Panc1 (cell line): ENCODE data around the gene VSX1. TPM values are rescaled to one million over a fixed set of nuclear protein-coding genes. Genes with fewer than 3 reads are reported as not detected.

Experiments used
- ATAC-seq: fragments of 200-7000 bp; cut with Tn5 transposase; 2 replicates; pipeline ENCODE4 v1.9.1; 2020; ENCODE audit warnings: mild to moderate bottlenecking, moderate library complexity
- BruUV-seq: library from RNA; stranded (reverse); fragments of 400-500 nt; replicated peaks from 2 replicates; lab custom pipeline; 2021; lab: Mats Ljungman, UMichigan
- CTCF ChIA-PET: fragments of 300-600 bp; sonication (Branson Sonifier 250); formaldehyde crosslinking; loops from one replicate; lab custom pipeline; 2022; ENCODE audit warnings: antibody characterized with exemption; lab: Charles Lee
- POLR2A ChIA-PET: fragments of 300-600 bp; sonication (Branson Sonifier 250); formaldehyde crosslinking; loops from one replicate; lab custom pipeline; 2022; ENCODE audit warnings: antibody characterized with exemption; lab: Charles Lee
- DNase-seq: peaks from one replicate; pipeline ENCODE4 v3.0.0-alpha.2; 2010; ENCODE audit warnings: low read depth, low spot score
- H3K27ac ChIP-seq: 2 replicates; pipeline ENCODE4 v1.5.1; 2011; ENCODE audit warnings: mild to moderate bottlenecking, low read length, inconsistent platforms
- H3K27me3 ChIP-seq: fragments of 200-500 bp; sonication (Bioruptor generic); 2 replicates; pipeline ENCODE4 v1.6.0; 2014; ENCODE audit warnings: low read length, inconsistent platforms; ENCODE audit not compliant: control insufficient read depth, insufficient read depth
- H3K36me3 ChIP-seq: fragments of 200-500 bp; sonication (Bioruptor generic); 2 replicates; pipeline ENCODE4 v1.5.1; 2014; ENCODE audit warnings: inconsistent platforms, mild to moderate bottlenecking, low read length, moderate library complexity; ENCODE audit not compliant: control insufficient read depth, insufficient read depth
- H3K4me1 ChIP-seq: 2 replicates; pipeline ENCODE4 v1.5.1; 2011; ENCODE audit warnings: inconsistent platforms, mild to moderate bottlenecking, low read length, moderate library complexity; ENCODE audit not compliant: control insufficient read depth, insufficient read depth
- H3K4me3 ChIP-seq, 2 experiments: 2 replicates each; pipeline ENCODE4 v1.5.1; 2011 to 2012; ENCODE audit warnings: low read depth in 2 of 2, low read length in 2 of 2, mild to moderate bottlenecking in 2 of 2, inconsistent platforms in 1 of 2, moderate library complexity in 1 of 2
- H3K9me3 ChIP-seq: fragments of 200-500 bp; sonication (Bioruptor generic); 2 replicates; pipeline ENCODE4 v1.5.1; 2014; ENCODE audit warnings: low read depth, mild to moderate bottlenecking, inconsistent platforms, low read length, moderate library complexity; ENCODE audit not compliant: control insufficient read depth, insufficient read depth
- POLR2AphosphoS5 ChIP-seq: IDR thresholded peaks from 2 replicates; pipeline ENCODE4 v1.6.1; 2012; ENCODE audit warnings: mild to moderate bottlenecking, low read depth, low read length, moderate library complexity
- SIN3A ChIP-seq: IDR thresholded peaks from 2 replicates; pipeline ENCODE4 v1.6.1; 2012; ENCODE audit warnings: low read depth, mild to moderate bottlenecking, low read length, moderate library complexity, borderline replicate concordance; ENCODE audit not compliant: insufficient read depth
- TCF7L2 ChIP-seq: IDR thresholded peaks from 2 replicates; pipeline ENCODE4 v1.6.1; 2011; ENCODE audit warnings: mild to moderate bottlenecking, low read depth, low read length, inconsistent platforms
- in situ Hi-C: cut with HindIII; loops from 2 replicates; pipeline ENCODE4 v1.10.0; 2016; ENCODE audit warnings: low sequenced_read_pairs, low pct_unique_long_range_greater_than_20kb
- intact Hi-C: fragments of 100-400 bp; cut with micrococcal nuclease; formaldehyde crosslinking; loops from one replicate; pipeline ENCODE4 v1.10.0; 2022; ENCODE audit not compliant: unreplicated experiment
- total RNA-seq: library from RNA; stranded (reverse); gene quantifications from one replicate; pipeline ENCODE4 v1.2.1, GENCODE V29; 2021; ENCODE audit not compliant: unreplicated experiment
- TF ChIP-seq, protein P1 (sequence below), 2 experiments: IDR thresholded peaks; 2 replicates each; pipeline ENCODE4 v1.6.1; 2011 to 2012; ENCODE audit warnings: low read depth in 2 of 2, control low read depth in 1 of 2, low read length in 1 of 2, mild to moderate bottlenecking in 1 of 2, moderate library complexity in 1 of 2; ENCODE audit not compliant: insufficient read depth in 1 of 2
- TF ChIP-seq, protein P2 (sequence below): fragments of 450-650 bp; IDR thresholded peaks from 2 replicates; pipeline ENCODE4 v1.5.1; 2017; ENCODE audit warnings: mild to moderate bottlenecking

The VSX1 gene
- total RNA-seq, 1 experiment from 2014 or later = 0.21 TPM

DNA sequence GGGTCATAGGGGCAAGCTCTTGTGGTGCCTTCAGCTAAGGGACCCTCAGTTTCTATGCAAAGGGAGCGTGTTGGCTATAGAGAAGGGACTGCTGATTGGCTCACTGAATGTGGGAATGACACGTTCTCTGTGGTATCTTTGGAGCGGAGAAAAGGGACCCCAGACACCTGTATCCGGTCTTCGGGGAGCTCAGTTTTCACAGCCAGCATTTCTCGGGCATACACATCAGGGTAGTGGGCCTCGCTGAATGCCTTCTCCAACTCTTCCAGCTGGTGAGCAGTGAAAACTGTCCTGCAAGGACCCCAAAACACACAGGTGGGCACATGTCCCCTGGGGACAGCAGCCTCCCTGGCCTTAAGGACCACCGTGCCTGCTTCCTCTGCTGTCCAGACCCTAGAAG lies 3.3 kb downstream of the VSX1 start:
- Histone ChIP-seq H3K4me3 (no peak overlapping the region), H3K27ac (no peak overlapping the region; the same call in 1 of the 2 replicates), H3K27me3 (no peaks in the 10 kb centered on the region), H3K9me3 (no peaks in the 10 kb centered on the region), H3K36me3 (no peaks in the 10 kb centered on the region), H3K4me1 (peaks cover 24% of the 10 kb centered on the region)
- CTCF ChIA-PET = no interaction called here
- intact Hi-C loops (no loop called here), in situ Hi-C loops (no loop called here)
- DNase-seq (no peak), ATAC-seq (no peak)
- POLR2A ChIA-PET = interaction anchor here (0.7 kb wide), 1 partner anchor 132 kb away, joined by 7 read pairs; no protein-coding TSS in a partner anchor
- no TSS peak for BruUV-seq
- TF ChIP-seq SIN3A (no peak), TCF7L2 (no peak), POLR2AphosphoS5 (no peak)
- TF ChIP-seq, protein P1, sequence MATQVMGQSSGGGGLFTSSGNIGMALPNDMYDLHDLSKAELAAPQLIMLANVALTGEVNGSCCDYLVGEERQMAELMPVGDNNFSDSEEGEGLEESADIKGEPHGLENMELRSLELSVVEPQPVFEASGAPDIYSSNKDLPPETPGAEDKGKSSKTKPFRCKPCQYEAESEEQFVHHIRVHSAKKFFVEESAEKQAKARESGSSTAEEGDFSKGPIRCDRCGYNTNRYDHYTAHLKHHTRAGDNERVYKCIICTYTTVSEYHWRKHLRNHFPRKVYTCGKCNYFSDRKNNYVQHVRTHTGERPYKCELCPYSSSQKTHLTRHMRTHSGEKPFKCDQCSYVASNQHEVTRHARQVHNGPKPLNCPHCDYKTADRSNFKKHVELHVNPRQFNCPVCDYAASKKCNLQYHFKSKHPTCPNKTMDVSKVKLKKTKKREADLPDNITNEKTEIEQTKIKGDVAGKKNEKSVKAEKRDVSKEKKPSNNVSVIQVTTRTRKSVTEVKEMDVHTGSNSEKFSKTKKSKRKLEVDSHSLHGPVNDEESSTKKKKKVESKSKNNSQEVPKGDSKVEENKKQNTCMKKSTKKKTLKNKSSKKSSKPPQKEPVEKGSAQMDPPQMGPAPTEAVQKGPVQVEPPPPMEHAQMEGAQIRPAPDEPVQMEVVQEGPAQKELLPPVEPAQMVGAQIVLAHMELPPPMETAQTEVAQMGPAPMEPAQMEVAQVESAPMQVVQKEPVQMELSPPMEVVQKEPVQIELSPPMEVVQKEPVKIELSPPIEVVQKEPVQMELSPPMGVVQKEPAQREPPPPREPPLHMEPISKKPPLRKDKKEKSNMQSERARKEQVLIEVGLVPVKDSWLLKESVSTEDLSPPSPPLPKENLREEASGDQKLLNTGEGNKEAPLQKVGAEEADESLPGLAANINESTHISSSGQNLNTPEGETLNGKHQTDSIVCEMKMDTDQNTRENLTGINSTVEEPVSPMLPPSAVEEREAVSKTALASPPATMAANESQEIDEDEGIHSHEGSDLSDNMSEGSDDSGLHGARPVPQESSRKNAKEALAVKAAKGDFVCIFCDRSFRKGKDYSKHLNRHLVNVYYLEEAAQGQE (IDR thresholded peaks at IDR 0.05; ENCODE audit: insufficient read depth in 1 of 2, low read depth in 2 of 2, low read length in 1 of 2) = no peak
- TF ChIP-seq, protein P2, sequence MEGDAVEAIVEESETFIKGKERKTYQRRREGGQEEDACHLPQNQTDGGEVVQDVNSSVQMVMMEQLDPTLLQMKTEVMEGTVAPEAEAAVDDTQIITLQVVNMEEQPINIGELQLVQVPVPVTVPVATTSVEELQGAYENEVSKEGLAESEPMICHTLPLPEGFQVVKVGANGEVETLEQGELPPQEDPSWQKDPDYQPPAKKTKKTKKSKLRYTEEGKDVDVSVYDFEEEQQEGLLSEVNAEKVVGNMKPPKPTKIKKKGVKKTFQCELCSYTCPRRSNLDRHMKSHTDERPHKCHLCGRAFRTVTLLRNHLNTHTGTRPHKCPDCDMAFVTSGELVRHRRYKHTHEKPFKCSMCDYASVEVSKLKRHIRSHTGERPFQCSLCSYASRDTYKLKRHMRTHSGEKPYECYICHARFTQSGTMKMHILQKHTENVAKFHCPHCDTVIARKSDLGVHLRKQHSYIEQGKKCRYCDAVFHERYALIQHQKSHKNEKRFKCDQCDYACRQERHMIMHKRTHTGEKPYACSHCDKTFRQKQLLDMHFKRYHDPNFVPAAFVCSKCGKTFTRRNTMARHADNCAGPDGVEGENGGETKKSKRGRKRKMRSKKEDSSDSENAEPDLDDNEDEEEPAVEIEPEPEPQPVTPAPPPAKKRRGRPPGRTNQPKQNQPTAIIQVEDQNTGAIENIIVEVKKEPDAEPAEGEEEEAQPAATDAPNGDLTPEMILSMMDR = no peak

DNA sequence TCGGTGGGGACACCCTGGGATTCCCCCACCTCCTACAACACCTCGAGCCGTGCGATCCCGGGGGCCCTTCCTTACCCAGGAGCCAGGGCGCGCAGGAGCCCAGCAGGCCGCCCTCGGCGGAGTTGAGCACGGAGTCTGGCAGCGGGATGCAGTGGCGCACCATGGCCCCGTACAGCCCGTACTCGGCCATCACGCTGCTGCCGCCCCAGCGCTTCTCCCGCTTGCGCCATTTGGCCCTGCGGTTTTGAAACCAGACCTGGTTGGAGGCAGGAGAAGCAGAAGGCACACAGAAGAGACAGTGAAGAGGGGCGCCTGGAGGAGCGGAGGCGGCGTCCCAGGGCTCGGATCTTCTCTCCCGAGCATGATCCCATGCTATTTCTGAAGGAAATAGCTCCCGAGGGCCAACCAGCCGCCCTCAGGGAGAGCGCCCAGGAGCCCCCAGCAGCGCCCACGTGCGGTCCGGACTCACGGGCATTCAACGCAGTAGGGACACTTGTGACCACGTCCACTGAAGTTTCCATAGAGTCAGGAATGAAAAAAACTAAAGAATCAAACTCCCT lies 4.3 kb downstream of the VSX1 start:
- Histone ChIP-seq H3K4me1 (peaks cover 25% of the 10 kb centered on the region), H3K27ac (peak overlapping the region; percentile 60; the same call in 1 of the 2 replicates), H3K4me3 (no peak overlapping the region), H3K36me3 (no peaks in the 10 kb centered on the region), H3K9me3 (no peaks in the 10 kb centered on the region), H3K27me3 (no peaks in the 10 kb centered on the region)
- BruUV-seq = no TSS peak
- TF ChIP-seq, protein P1 (IDR thresholded peaks at IDR 0.05; ENCODE audit: insufficient read depth in 1 of 2, low read depth in 2 of 2, low read length in 1 of 2) = no peak
- TF ChIP-seq, protein P2 = no peak
- no peak for TF ChIP-seq TCF7L2
- no peak for TF ChIP-seq SIN3A
- no peak for TF ChIP-seq POLR2AphosphoS5
- intact Hi-C loops = no loop called here
- DNase-seq (no peak), ATAC-seq (no peak)
- ChIA-PET CTCF (no interaction called here), POLR2A (interaction anchor here (0.7 kb wide), 1 partner anchor 133 kb away, joined by 7 read pairs; no protein-coding TSS in a partner anchor)
- in situ Hi-C loops = no loop called here
